A549 treated with ZK216348 at 1 μM for 4 hours (cell line): Measurements from ENCODE around the gene PRSS3. TPM values are rescaled to one million over a fixed set of nuclear protein-coding genes. Genes with fewer than 3 reads are reported as not detected.

Experiments used
- total RNA-seq: library from RNA; stranded (reverse); fragments of 200-300 nt; extraction: Qiagen RNA extraction; gene quantifications from 5 replicates; pipeline ENCODE4 v1.2.3, GENCODE V29; 2022; ENCODE audit warnings: low read depth

PRSS3 gene
- total RNA-seq: 9.4 to 14.7 TPM (median 12.5 TPM) in 5 replicates

GRCh38 chr9:33795281-33795680 is at the start of gene PRSS3:
TSS of gene PRSS3 (plus strand) at chr9:33795561. CDS start at chr9:33795574, 13 bp downstream.

GRCh38 chr9:33816327-33817252 is 21.2 kb downstream of the PRSS3 start, which contains the start of gene UBE2R2:
TSS of gene UBE2R2 (plus strand) at chr9:33817160. CDS start at chr9:33817758, 598 bp downstream.

Other genes starting within 250 kb of the PRSS3 start
- 39.8 to 51.2 TPM (median 48.8 TPM) in 5 replicates for gene UBE2R2, start 21.6 kb downstream of the PRSS3 start, total RNA-seq